ENCODE results near the gene ARHGAP44.

Gene ARHGAP44

GRCh38 chr17:12964840-12965239 is 175.5 kb downstream of the ARHGAP44 start:
- H3K27me3 ChIP-seq (ENCODE audit: insufficient read depth, low read depth, severe bottlenecking), result no peaks in the 10 kb centered on the region
- H3K36me3 ChIP-seq, result no peaks in the 10 kb centered on the region; the same call in 1 of the 2 replicates
- TF ChIP-seq CTCF (IDR thresholded peaks at IDR 0.05; ENCODE audit: low read depth, low read length), result no peak
- no peak for DNase-seq
- no peak overlapping the region for H3K4me3 ChIP-seq (ENCODE audit: low read depth, low read length)
- no peak overlapping the region for H3K27ac ChIP-seq
- no peaks in the 10 kb centered on the region for H3K9me3 ChIP-seq (ENCODE audit: severe bottlenecking)

- Histone ChIP-seq H3K27ac (no peak overlapping the region), H3K36me3 (no peaks in the 10 kb centered on the region; the same call in 1 of the 2 replicates), H3K27me3 (ENCODE audit: insufficient read depth, low read depth, severe bottlenecking) (no peaks in the 10 kb centered on the region), H3K4me3 (ENCODE audit: low read depth, low read length) (no peak overlapping the region), H3K9me3 (ENCODE audit: severe bottlenecking) (no peaks in the 10 kb centered on the region)
- no peak for DNase-seq
- no peak for TF ChIP-seq CTCF (IDR thresholded peaks at IDR 0.05; ENCODE audit: low read depth, low read length)
Observed at GRCh38 chr17:12965988-12966387, 176.7 kb downstream of the ARHGAP44 start.

- DNase-seq, result no peak
- no peak overlapping the region for H3K4me3 ChIP-seq (ENCODE audit: low read depth, low read length)
- H3K9me3 ChIP-seq (ENCODE audit: severe bottlenecking), result no peaks in the 10 kb centered on the region
- no peak for TF ChIP-seq CTCF (IDR thresholded peaks at IDR 0.05; ENCODE audit: low read depth, low read length)
- no peak overlapping the region for H3K27ac ChIP-seq
- no peaks in the 10 kb centered on the region for H3K27me3 ChIP-seq (ENCODE audit: insufficient read depth, low read depth, severe bottlenecking)
- no peaks in the 10 kb centered on the region; the same call in 1 of the 2 replicates for H3K36me3 ChIP-seq
Observed at GRCh38 chr17:12966413-12966812, 177.1 kb downstream of the ARHGAP44 start.

- TF ChIP-seq CTCF (IDR thresholded peaks at IDR 0.05; ENCODE audit: low read depth, low read length), result no peak
- H3K27ac ChIP-seq, result no peak overlapping the region
- no peak overlapping the region for H3K4me3 ChIP-seq (ENCODE audit: low read depth, low read length)
- DNase-seq, result no peak
- no peaks in the 10 kb centered on the region for H3K9me3 ChIP-seq (ENCODE audit: severe bottlenecking)
- no peaks in the 10 kb centered on the region for H3K27me3 ChIP-seq (ENCODE audit: insufficient read depth, low read depth, severe bottlenecking)
- H3K36me3 ChIP-seq, result no peaks in the 10 kb centered on the region
Observed at GRCh38 chr17:12967962-12968361, 178.7 kb downstream of the ARHGAP44 start.

GRCh38 chr17:12973496-12974004 is 184.3 kb downstream of the ARHGAP44 start:
- Histone ChIP-seq H3K36me3 (no peaks in the 10 kb centered on the region), H3K27ac (no peak overlapping the region), H3K9me3 (ENCODE audit: severe bottlenecking) (no peaks in the 10 kb centered on the region), H3K27me3 (ENCODE audit: insufficient read depth, low read depth, severe bottlenecking) (no peaks in the 10 kb centered on the region), H3K4me3 (ENCODE audit: low read depth, low read length) (no peak overlapping the region)
- no peak for TF ChIP-seq CTCF (IDR thresholded peaks at IDR 0.05; ENCODE audit: low read depth, low read length)
- no peak for DNase-seq

GRCh38 chr17:12974005-12974531 is 184.8 kb downstream of the ARHGAP44 start:
- Histone ChIP-seq H3K4me3 (ENCODE audit: low read depth, low read length) (no peak overlapping the region), H3K9me3 (ENCODE audit: severe bottlenecking) (no peaks in the 10 kb centered on the region), H3K27ac (no peak overlapping the region), H3K36me3 (no peaks in the 10 kb centered on the region), H3K27me3 (ENCODE audit: insufficient read depth, low read depth, severe bottlenecking) (no peaks in the 10 kb centered on the region)
- no peak for DNase-seq
- TF ChIP-seq CTCF (IDR thresholded peaks at IDR 0.05; ENCODE audit: low read depth, low read length), result no peak

Data from WERI-Rb-1 (cell line).